Body of pancreas (tissue), 4 donors: ENCODE results near the gene ABCA10.

Experiments used
- POLR2A ChIP-seq, 3 donors: fragments of 450-650 bp; IDR thresholded peaks; one replicate each; pipeline ENCODE4 v1.6.1; 2016; ENCODE audit warnings: antibody characterized with exemption in 3 of 3, mild to moderate bottlenecking in 2 of 3
- TF ChIP-seq, protein P1 (sequence below), 7 experiments: fragments of 450-650 bp in 4 of 7; fragments of 200-600 bp in 3 of 7; sonication (generic) in 3 of 7; IDR thresholded peaks; one replicate each; pipeline ENCODE4 v1.5.1; 2016 to 2019; ENCODE audit warnings: antibody characterized with exemption in 7 of 7

DNA sequence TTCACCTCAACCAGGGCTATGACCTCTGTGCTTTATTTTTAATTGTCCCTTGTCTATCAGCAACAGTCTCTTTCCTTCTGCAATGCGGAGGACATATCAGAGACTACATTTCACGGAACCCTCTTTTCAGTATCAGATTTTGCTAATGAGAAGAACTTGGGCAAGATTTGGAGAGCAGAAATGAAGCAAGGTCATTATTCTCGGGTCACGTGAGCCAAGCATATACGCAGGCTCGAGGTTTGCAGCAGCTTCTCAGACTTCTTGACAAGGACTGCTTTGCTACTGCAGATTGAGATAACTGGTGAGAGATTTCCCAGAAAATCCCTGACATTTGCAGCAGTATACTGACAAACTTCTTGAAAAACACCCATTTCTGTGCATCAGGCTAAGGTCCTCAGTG, 30.4 kb downstream of the ABCA10 start:
- TF ChIP-seq, protein P1, sequence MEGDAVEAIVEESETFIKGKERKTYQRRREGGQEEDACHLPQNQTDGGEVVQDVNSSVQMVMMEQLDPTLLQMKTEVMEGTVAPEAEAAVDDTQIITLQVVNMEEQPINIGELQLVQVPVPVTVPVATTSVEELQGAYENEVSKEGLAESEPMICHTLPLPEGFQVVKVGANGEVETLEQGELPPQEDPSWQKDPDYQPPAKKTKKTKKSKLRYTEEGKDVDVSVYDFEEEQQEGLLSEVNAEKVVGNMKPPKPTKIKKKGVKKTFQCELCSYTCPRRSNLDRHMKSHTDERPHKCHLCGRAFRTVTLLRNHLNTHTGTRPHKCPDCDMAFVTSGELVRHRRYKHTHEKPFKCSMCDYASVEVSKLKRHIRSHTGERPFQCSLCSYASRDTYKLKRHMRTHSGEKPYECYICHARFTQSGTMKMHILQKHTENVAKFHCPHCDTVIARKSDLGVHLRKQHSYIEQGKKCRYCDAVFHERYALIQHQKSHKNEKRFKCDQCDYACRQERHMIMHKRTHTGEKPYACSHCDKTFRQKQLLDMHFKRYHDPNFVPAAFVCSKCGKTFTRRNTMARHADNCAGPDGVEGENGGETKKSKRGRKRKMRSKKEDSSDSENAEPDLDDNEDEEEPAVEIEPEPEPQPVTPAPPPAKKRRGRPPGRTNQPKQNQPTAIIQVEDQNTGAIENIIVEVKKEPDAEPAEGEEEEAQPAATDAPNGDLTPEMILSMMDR (IDR thresholded peaks at IDR 0.05), result no peak
- no peak for TF ChIP-seq POLR2A (IDR thresholded peaks at IDR 0.05)
